HuH-7 (cell line): ENCODE data around the gene MYLK2.
A peak's percentile ranks its signal among the peaks of the same experiment; 100 is the strongest.

Experiments
- DNase-seq: peaks from one replicate; pipeline ENCODE4 v3.0.0; 2011; ENCODE audit warnings: low spot score

The MYLK2 gene

GRCh38 chr20:31875671-31876070 lies 56.5 kb downstream of the MYLK2 start:
- no peak for DNase-seq

- no peak for DNase-seq
Observed at GRCh38 chr20:31877684-31878083, 58.5 kb downstream of the MYLK2 start.

GRCh38 chr20:31879143-31879987 lies 60.2 kb downstream of the MYLK2 start:
- DNase-seq = peak; percentile 99

- no peak for DNase-seq
Observed at GRCh38 chr20:31881945-31882344, 62.8 kb downstream of the MYLK2 start.

GRCh38 chr20:31883829-31884228 lies 64.7 kb downstream of the MYLK2 start:
- DNase-seq = no peak
